Chondrocyte (in vitro differentiated cells): ENCODE data around the gene LCAT. TPM values are rescaled to one million over a fixed set of nuclear protein-coding genes. Genes with fewer than 3 reads are reported as not detected.

Experiments used
- DNase-seq: peaks from one replicate; pipeline ENCODE4 v3.0.0; 2021; ENCODE audit warnings: mixed read lengths, low spot score
- H3K27ac Mint-ChIP-seq: one replicate; pipeline ENCODE4 v1.8.0; 2021; ENCODE audit warnings: mild to moderate bottlenecking, moderate library complexity, mixed read lengths; ENCODE audit not compliant: unreplicated experiment
- H3K27me3 Mint-ChIP-seq: 2 replicates; pipeline ENCODE4 v1.8.0; 2021; ENCODE audit warnings: low read depth, mixed read lengths
- H3K36me3 Mint-ChIP-seq: 2 replicates; pipeline ENCODE4 v1.8.0; 2021; ENCODE audit warnings: low read depth, mixed read lengths
- H3K4me1 Mint-ChIP-seq: 2 replicates; pipeline ENCODE4 v1.8.0; 2021; ENCODE audit warnings: low read depth, mild to moderate bottlenecking, mixed read lengths
- H3K4me3 Mint-ChIP-seq: one replicate; pipeline ENCODE4 v1.8.0; 2021; ENCODE audit warnings: mild to moderate bottlenecking, moderate library complexity, mixed read lengths; ENCODE audit not compliant: unreplicated experiment
- H3K9me3 Mint-ChIP-seq: 2 replicates; pipeline ENCODE4 v1.8.0; 2021; ENCODE audit warnings: low read depth, mixed read lengths
- CTCF ChIP-seq: fragments of 200-600 bp; sonication (generic); IDR thresholded peaks from 2 replicates; pipeline ENCODE4 v1.5.0; 2021; ENCODE audit warnings: antibody characterized with exemption, mild to moderate bottlenecking, moderate library complexity
- total RNA-seq: library from RNA; stranded (reverse); gene quantifications from 3 replicates; pipeline ENCODE4 v1.2.1, GENCODE V29; 2021

LCAT gene
- total RNA-seq, 1 donor from 2014 or later = 38.2 TPM

GRCh38 chr16:67971111-67971510, 27.2 kb upstream of the LCAT start:
- Mint-ChIP-seq H3K4me1 (peaks cover 18% of the 10 kb centered on the region), H3K27ac (no peak overlapping the region), H3K27me3 (no peaks in the 10 kb centered on the region), H3K9me3 (no peaks in the 10 kb centered on the region), H3K36me3 (peaks cover 2% of the 10 kb centered on the region), H3K4me3 (no peak overlapping the region)
- DNase-seq = no peak
- no peak for TF ChIP-seq CTCF

- Mint-ChIP-seq H3K9me3 (no peaks in the 10 kb centered on the region), H3K27ac (peak overlapping the region; percentile 67), H3K27me3 (no peaks in the 10 kb centered on the region), H3K36me3 (peaks cover 4% of the 10 kb centered on the region), H3K4me1 (peaks cover 35% of the 10 kb centered on the region), H3K4me3 (peak overlapping the region; percentile 100)
- no peak for TF ChIP-seq CTCF
- DNase-seq = peak; percentile 84
Observed at GRCh38 chr16:67969254-67970039, 25.5 kb upstream of the LCAT start.

- peaks cover 37% of the 10 kb centered on the region for H3K4me1 Mint-ChIP-seq
- no peaks in the 10 kb centered on the region for H3K9me3 Mint-ChIP-seq
- DNase-seq = peak; percentile 91
- peak within 1 kb of the TSS; percentile 100 for H3K4me3 Mint-ChIP-seq
- H3K36me3 Mint-ChIP-seq = peaks cover 6% of the 10 kb centered on the region
- peak within 1 kb of the TSS; percentile 98 for H3K27ac Mint-ChIP-seq
- TF ChIP-seq CTCF = no peak
- H3K27me3 Mint-ChIP-seq = no peaks in the 10 kb centered on the region
Observed at GRCh38 chr16:67968400-67969253, 24.7 kb upstream of the LCAT start, which contains the start of gene SLC12A4. SLC12A4 (minus strand) TSS chr16:67968637; CDS start chr16:67968553, 84 bp downstream.

- Mint-ChIP-seq H3K4me1 (peaks cover 40% of the 10 kb centered on the region), H3K9me3 (no peaks in the 10 kb centered on the region), H3K4me3 (peak overlapping the region; percentile 100)
Observed at GRCh38 chr16:67967958-67968399, 24.1 kb upstream of the LCAT start.

More at GRCh38 chr16:67967958-67968399, 24.1 kb upstream of the LCAT start:
- no peak for TF ChIP-seq CTCF
- peaks cover 8% of the 10 kb centered on the region for H3K36me3 Mint-ChIP-seq
- DNase-seq = no peak
- H3K27ac Mint-ChIP-seq = peak overlapping the region; percentile 98
- H3K27me3 Mint-ChIP-seq = no peaks in the 10 kb centered on the region
